Fibroblast of villous mesenchyme (primary cell): Measurements from ENCODE around the gene BNIP1. TPM values are rescaled to one million over a fixed set of nuclear protein-coding genes. Genes with fewer than 3 reads are reported as not detected.

Experiments
- DNase-seq: peaks from one replicate; pipeline ENCODE4 v3.0.0-alpha.2; 2010; ENCODE audit warnings: low read depth
- H3K4me3 ChIP-seq: 2 replicates; pipeline ENCODE4 v1.5.1; 2011; ENCODE audit warnings: low read depth, mild to moderate bottlenecking, low read length
- total RNA-seq: library from RNA; depleted of rRNA; stranded (reverse); fragments of >200 nt; gene quantifications from 2 replicates; pipeline ENCODE4 v1.2.3, GENCODE V29; 2012
- TF ChIP-seq, protein P1 (sequence below): IDR thresholded peaks from 2 replicates; pipeline ENCODE4 v1.5.1; 2012; ENCODE audit warnings: low read depth, mild to moderate bottlenecking, low read length; ENCODE audit not compliant: insufficient read depth

BNIP1 gene
- total RNA-seq, 1 donor: 21.6 TPM

DNA sequence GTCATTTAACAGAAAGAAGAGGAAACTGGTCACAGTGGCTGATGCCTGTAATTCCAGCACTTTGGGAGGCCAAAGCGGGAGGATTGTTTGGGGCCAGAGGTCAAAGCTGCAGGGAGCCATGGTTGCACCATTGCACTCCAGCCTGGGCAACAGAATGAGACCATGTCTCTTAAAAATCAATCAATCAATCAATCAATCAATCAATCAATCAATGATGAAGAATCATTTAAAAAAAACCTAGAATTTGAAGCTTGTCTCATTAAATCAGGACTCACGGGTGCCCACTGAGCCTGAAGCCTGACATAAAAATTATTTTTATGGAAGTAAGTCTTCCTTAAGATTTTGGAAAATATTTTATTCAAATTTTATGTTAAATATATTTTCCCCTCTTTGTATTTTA is 43.9 kb downstream of the BNIP1 start:
- TF ChIP-seq, protein P1, sequence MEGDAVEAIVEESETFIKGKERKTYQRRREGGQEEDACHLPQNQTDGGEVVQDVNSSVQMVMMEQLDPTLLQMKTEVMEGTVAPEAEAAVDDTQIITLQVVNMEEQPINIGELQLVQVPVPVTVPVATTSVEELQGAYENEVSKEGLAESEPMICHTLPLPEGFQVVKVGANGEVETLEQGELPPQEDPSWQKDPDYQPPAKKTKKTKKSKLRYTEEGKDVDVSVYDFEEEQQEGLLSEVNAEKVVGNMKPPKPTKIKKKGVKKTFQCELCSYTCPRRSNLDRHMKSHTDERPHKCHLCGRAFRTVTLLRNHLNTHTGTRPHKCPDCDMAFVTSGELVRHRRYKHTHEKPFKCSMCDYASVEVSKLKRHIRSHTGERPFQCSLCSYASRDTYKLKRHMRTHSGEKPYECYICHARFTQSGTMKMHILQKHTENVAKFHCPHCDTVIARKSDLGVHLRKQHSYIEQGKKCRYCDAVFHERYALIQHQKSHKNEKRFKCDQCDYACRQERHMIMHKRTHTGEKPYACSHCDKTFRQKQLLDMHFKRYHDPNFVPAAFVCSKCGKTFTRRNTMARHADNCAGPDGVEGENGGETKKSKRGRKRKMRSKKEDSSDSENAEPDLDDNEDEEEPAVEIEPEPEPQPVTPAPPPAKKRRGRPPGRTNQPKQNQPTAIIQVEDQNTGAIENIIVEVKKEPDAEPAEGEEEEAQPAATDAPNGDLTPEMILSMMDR: no peak
- no peak overlapping the region for H3K4me3 ChIP-seq
- DNase-seq: no peak

DNA sequence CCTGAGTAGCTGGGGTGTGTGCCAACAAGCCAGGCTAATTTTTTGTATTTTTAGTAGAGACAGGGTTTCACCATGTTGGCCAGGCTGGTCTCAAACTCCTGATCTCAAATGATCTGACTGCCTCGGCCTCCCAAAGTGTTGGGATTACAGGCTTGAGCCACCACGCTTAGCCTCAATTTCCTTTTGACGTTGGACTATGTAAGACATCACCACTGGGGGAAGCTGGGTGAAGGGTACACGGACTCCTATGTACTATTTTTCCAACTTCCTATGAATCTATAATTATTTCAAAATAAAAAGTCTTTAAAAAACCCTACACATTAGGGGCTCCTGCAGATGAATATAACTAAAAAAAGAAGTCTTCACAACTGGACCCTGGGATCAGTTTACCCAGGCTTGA is 46.7 kb downstream of the BNIP1 start:
- TF ChIP-seq, protein P1: no peak
- DNase-seq: no peak
- no peak overlapping the region for H3K4me3 ChIP-seq

DNA sequence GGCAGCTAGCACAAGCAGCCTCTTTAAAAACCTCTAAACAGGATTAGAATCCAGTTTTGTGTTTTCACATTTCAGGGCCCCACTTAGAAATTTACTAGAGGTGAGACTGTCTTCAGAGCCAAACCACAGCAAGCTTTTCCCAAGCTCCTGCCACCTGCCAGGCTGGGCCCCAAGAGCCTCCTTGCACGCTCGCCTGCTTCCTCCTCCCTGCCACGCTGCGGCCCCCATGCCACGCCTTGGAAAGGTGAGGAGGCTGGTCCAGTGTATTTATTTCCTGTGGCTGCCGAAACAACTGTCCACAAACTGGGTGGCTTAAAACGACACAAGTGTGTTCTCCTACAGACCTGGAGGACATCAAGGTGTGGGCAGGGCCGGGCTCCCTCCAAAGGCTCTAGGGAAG is 47.2 kb downstream of the BNIP1 start:
- TF ChIP-seq, protein P1: no peak

DNA sequence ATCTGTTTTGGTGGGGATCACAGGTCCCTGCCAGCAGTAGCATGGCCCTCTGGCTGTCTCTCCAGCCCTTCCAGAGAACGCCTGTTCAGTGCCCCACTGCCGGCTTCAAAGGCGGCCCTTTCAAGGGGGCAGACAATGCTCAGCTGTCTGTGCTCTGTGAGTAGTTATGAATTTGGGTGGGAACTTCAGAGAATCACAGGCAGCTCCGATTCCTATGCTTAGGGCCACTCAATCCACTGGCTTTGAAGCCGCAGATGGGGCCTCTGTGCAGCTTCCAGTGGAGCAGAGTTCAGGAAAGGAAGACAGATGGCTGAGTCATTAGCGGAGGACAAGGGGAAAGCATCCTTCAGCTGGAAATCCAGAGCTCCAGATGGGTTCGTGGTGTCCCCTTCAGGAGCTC is 48.2 kb downstream of the BNIP1 start:
- TF ChIP-seq, protein P1: no peak
- DNase-seq: no peak
- no peak overlapping the region for H3K4me3 ChIP-seq

More for the DNA sequence above, 47.2 kb downstream of the BNIP1 start:
- DNase-seq: no peak
- H3K4me3 ChIP-seq: no peak overlapping the region

DNA sequence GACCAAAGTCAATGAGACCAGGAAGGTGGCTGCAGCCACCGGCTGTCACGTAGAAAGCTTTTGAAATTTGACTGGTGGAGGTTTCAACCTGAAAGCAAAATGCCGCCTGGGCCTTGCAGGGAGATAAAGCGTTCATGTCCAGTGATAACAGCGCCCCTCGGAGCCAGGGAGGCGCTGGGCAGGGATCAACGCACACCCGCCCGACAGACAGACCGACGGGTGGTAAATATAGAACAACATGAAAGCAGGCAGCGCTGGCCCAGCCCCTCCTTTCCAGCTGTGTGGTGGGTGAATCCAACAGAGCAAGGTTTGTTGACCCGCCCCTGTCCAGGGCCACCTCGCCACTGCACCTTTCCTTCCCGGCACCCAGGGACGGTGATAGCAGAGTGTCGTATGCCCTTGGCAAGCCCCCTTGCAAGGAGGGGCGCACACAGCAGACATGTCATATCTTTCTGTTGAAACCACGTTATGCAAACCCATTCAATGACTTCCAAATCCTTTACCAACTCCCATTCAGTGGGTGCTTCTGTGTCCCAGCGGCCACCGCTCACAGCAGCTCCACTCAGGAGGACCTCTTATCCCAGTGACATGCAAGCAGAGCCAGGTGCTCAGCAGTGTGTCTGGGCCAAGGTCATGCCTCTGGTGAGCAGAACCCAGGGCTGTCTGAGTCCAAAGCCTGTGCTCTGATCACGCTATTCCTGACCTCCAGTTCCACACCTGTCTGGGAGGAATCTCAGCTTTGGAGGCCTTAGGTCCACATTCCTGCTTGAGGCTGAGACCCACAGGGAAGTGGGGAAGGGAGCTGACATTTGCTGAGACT is 52.0 kb downstream of the BNIP1 start:
- H3K4me3 ChIP-seq: no peak overlapping the region
- DNase-seq: no peak
- TF ChIP-seq, protein P1: no peak

DNA sequence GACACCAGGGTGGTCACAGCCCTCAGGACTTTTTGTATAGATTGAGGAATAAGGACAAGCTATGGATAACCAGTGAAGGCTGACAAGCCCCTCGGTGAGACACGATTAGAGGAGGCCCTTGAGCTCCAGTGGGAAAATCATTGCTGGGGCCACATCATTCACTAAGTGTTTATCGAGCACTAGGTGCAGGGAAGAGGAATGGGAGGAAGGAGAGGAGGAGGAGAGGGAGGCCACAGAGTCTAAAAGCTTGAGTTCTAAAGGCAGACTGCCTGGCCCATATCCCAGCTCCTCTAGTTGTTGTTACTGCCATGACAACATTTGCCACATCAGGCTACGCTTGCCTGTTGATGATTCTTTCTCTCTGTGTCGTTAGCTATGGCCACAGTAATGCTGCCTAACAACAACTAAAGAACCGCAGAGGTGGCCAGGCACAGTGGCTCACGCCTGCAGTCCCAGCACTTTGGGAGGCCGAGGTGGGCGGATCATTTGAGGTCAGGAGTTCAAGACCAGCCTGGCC is 53.1 kb downstream of the BNIP1 start:
- TF ChIP-seq, protein P1: no peak
- DNase-seq: no peak
- no peak overlapping the region for H3K4me3 ChIP-seq
